HL-60 (cell line): Measurements from ENCODE around the gene UNC5C.

Source experiments
- DNase-seq, 2 experiments: peaks; one replicate each; pipeline ENCODE4 v3.0.0-alpha.2; 2010 to 2020; ENCODE audit warnings: low read depth in 1 of 2, low spot score in 1 of 2
- H3K27ac ChIP-seq: fragments of 250-450 bp; sonication (Bioruptor Pico); replicated peaks from 2 replicates; pipeline ENCODE4 v1.5.1; 2020; ENCODE audit warnings: mild to moderate bottlenecking, moderate library complexity
- H3K27me3 ChIP-seq: fragments of 250-450 bp; sonication (Bioruptor Pico); 2 replicates; pipeline ENCODE4 v1.5.1; 2021; ENCODE audit warnings: mild to moderate bottlenecking, moderate library complexity; ENCODE audit not compliant: insufficient read depth, poor library complexity, severe bottlenecking
- H3K4me3 ChIP-seq: replicated peaks from 2 replicates; pipeline ENCODE4 v1.5.1; 2011; ENCODE audit warnings: mild to moderate bottlenecking, control low read depth, low read length; ENCODE audit not compliant: insufficient read depth
- CTCF ChIP-seq: IDR thresholded peaks from one replicate; pipeline ENCODE4 v1.5.1; 2011; ENCODE audit warnings: low read length, control low read depth, inconsistent platforms; ENCODE audit not compliant: insufficient read depth
- GABPA ChIP-seq: IDR thresholded peaks from 2 replicates; pipeline ENCODE4 v1.6.1; 2012; ENCODE audit warnings: low read depth
- POLR2AphosphoS5 ChIP-seq: IDR thresholded peaks from 2 replicates; pipeline ENCODE4 v1.6.1; 2012; ENCODE audit warnings: low read depth
- REST ChIP-seq: IDR thresholded peaks from 2 replicates; pipeline ENCODE4 v1.6.1; 2012; ENCODE audit warnings: low read depth; ENCODE audit not compliant: insufficient replicate concordance
- SPI1 ChIP-seq: IDR thresholded peaks from 2 replicates; pipeline ENCODE4 v1.6.1; 2012; ENCODE audit warnings: low read depth, mild to moderate bottlenecking, borderline replicate concordance

UNC5C gene

GRCh38 chr4:95550115-95550987, 1.6 kb upstream of the UNC5C start:
- Histone ChIP-seq H3K4me3 (no peak overlapping the region), H3K27me3 (no peaks in the 10 kb centered on the region), H3K27ac (peak overlapping the region; percentile 81)
- TF ChIP-seq GABPA (no peak), CTCF (no peak), SPI1 (no peak), POLR2AphosphoS5 (no peak), REST (no peak)
- DNase-seq, result no peak

GRCh38 chr4:95549246-95550114, 707 bp upstream of the UNC5C start:
- peak overlapping the region; percentile 81 for H3K27ac ChIP-seq
- no peak for TF ChIP-seq CTCF
- TF ChIP-seq GABPA, result no peak
- TF ChIP-seq POLR2AphosphoS5, result no peak
- no peak for TF ChIP-seq SPI1
- no peak for TF ChIP-seq REST

GRCh38 chr4:95547715-95548471, 880 bp downstream of the UNC5C start:
- TF ChIP-seq REST (no peak), SPI1 (no peak), GABPA (no peak), CTCF (no peak), POLR2AphosphoS5 (no peak)
- H3K27ac ChIP-seq, result peak overlapping the region; percentile 81
- DNase-seq, result peak in 1 of 2 experiments; percentile 61
- H3K4me3 ChIP-seq, result no peak overlapping the region
- no peaks in the 10 kb centered on the region for H3K27me3 ChIP-seq

More at GRCh38 chr4:95549246-95550114, 707 bp upstream of the UNC5C start:
- no peaks in the 10 kb centered on the region for H3K27me3 ChIP-seq
- peak in 1 of 2 experiments; percentile 69 for DNase-seq
- H3K4me3 ChIP-seq, result no peak overlapping the region
